HG02852 (cell line): ENCODE results near the gene NOXA1.
"Not testable (repeated sequence)": the region's sequence is repeated elsewhere in the genome, so short reads cannot be mapped to it uniquely, and the experiment has no call there.

Experiments
- ATAC-seq: cut with Tn5 transposase; IDR thresholded peaks from one replicate; pipeline ENCODE4 v1.9.1; 2021; ENCODE audit warnings: mild to moderate bottlenecking, moderate library complexity; ENCODE audit not compliant: unreplicated experiment

NOXA1 gene

GRCh38 chr9:137462986-137463930 lies 40.1 kb downstream of the NOXA1 start:
- no peak for ATAC-seq

- ATAC-seq, result no peak
Observed at GRCh38 chr9:137463931-137464290, 40.7 kb downstream of the NOXA1 start.

- ATAC-seq, result no peak
Observed at GRCh38 chr9:137464291-137464999, 41.3 kb downstream of the NOXA1 start.

- ATAC-seq, result no peak
Observed at GRCh38 chr9:137465000-137465719, 42.0 kb downstream of the NOXA1 start.

- no peak for ATAC-seq
Observed at GRCh38 chr9:137465720-137466388, 42.7 kb downstream of the NOXA1 start.

- not testable (repeated sequence) for ATAC-seq
Observed at GRCh38 chr9:137466389-137467085, 43.3 kb downstream of the NOXA1 start.

- no peak for ATAC-seq
Observed at GRCh38 chr9:137467161-137467581, 44.0 kb downstream of the NOXA1 start.

- ATAC-seq, result no peak
Observed at GRCh38 chr9:137467896-137468295, 44.7 kb downstream of the NOXA1 start.

GRCh38 chr9:137470785-137471184 lies 47.6 kb downstream of the NOXA1 start:
- ATAC-seq, result no peak

- no peak for ATAC-seq
Observed at GRCh38 chr9:137474271-137474670, 51.1 kb downstream of the NOXA1 start.

- ATAC-seq, result no peak
Observed at GRCh38 chr9:137475666-137476065, 52.5 kb downstream of the NOXA1 start.

- no peak for ATAC-seq
Observed at GRCh38 chr9:137476856-137477255, 53.7 kb downstream of the NOXA1 start.

- ATAC-seq, result no peak
Observed at GRCh38 chr9:137477778-137478612, 54.8 kb downstream of the NOXA1 start.

- no peak for ATAC-seq
Observed at GRCh38 chr9:137478613-137478961, 55.4 kb downstream of the NOXA1 start.

- no peak for ATAC-seq
Observed at GRCh38 chr9:137478962-137479861, 56.0 kb downstream of the NOXA1 start.

- ATAC-seq, result no peak
Observed at GRCh38 chr9:137479892-137480685, 56.9 kb downstream of the NOXA1 start.
